ENCODE measurements around the gene LTC4S.

LTC4S gene

DNA sequence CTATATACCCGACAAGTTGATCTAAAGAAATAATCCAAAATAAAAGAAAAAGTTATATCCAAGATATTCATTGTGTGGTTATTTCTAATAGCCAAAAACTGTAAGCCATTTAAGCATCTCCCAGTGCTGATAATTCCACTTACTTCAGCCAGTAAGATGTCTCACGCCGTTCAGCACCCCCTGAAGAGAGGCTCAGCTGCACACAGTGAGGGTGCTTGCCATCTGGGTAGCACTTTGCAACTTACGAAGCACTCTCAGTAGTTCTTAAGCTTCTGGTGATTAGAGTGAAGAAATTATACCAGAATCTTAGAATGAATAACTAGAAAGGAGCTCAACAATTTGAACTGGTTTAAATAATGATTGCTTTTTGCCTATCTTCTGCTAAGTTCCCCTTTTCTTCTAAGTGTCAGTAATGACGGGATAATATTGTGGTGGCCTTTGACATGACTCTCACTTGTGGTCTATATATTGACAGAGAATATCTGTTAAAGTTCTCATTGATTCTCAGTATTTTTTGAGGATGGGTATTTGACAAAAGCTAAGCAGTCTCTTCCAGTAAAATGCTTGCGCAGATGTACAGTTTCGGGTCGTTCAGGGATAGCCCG is 26.2 kb upstream of the LTC4S start:
- H3K4me3 ChIP-seq (ENCODE audit: low read depth, low read length): no peak overlapping the region
- TF ChIP-seq POLR2A (IDR thresholded peaks at IDR 0.05; ENCODE audit: extremely low read depth, insufficient read length) (no peak), MYC (IDR thresholded peaks at IDR 0.05; ENCODE audit: low read depth, low read length) (no peak)
- TF ChIP-seq, protein P1, sequence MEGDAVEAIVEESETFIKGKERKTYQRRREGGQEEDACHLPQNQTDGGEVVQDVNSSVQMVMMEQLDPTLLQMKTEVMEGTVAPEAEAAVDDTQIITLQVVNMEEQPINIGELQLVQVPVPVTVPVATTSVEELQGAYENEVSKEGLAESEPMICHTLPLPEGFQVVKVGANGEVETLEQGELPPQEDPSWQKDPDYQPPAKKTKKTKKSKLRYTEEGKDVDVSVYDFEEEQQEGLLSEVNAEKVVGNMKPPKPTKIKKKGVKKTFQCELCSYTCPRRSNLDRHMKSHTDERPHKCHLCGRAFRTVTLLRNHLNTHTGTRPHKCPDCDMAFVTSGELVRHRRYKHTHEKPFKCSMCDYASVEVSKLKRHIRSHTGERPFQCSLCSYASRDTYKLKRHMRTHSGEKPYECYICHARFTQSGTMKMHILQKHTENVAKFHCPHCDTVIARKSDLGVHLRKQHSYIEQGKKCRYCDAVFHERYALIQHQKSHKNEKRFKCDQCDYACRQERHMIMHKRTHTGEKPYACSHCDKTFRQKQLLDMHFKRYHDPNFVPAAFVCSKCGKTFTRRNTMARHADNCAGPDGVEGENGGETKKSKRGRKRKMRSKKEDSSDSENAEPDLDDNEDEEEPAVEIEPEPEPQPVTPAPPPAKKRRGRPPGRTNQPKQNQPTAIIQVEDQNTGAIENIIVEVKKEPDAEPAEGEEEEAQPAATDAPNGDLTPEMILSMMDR (IDR thresholded peaks at IDR 0.05; ENCODE audit: low read depth, low read length): no peak
- TF ChIP-seq, protein P2, sequence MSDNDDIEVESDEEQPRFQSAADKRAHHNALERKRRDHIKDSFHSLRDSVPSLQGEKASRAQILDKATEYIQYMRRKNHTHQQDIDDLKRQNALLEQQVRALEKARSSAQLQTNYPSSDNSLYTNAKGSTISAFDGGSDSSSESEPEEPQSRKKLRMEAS (IDR thresholded peaks at IDR 0.05; ENCODE audit: low read depth, low read length): no peak
- peak; percentile 56 for DNase-seq (ENCODE audit: low read depth)

DNA sequence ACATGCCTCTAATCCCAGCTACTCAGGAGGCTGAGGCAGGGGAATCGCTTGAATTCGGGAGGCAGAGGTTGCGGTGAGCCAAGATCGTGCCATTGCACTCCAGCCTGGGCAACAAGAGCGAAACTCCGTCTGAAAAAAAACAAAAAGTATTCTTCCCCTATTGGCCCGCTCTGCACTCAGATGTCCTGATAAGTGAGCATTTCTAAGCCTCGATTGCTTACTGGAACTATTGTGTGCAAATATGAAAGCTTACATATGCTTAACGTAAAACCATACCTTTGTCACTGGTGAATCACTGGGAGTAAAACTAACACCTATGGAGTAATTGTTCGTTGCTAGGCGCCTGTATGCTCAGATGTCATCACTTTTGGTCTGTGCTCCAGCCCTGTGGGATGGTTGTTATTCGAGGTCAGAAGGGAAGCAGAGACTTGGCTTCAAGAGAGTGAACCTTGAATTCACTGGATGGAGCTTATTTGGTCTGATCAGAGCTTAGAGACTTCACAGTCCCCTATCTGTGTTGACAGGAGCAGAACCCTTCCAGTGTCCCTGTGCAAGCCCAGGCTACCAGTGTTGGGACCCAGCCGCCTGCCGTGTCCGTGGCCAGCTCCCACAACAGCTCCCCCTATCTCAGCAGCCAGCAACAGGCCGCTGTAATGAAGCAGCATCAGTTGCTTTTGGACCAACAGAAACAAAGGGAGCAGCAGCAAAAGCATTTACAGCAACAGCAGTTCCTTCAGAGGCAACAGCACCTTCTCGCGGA is 25.3 kb upstream of the LTC4S start:
- TF ChIP-seq POLR2A (IDR thresholded peaks at IDR 0.05; ENCODE audit: extremely low read depth, insufficient read length): no peak
- TF ChIP-seq, protein P2 (IDR thresholded peaks at IDR 0.05; ENCODE audit: low read depth, low read length): no peak
- no peak for TF ChIP-seq MYC (IDR thresholded peaks at IDR 0.05; ENCODE audit: low read depth, low read length)
- TF ChIP-seq, protein P1 (IDR thresholded peaks at IDR 0.05; ENCODE audit: low read depth, low read length): no peak
- no peak for DNase-seq (ENCODE audit: low read depth)
- H3K4me3 ChIP-seq (ENCODE audit: low read depth, low read length): no peak overlapping the region

DNA sequence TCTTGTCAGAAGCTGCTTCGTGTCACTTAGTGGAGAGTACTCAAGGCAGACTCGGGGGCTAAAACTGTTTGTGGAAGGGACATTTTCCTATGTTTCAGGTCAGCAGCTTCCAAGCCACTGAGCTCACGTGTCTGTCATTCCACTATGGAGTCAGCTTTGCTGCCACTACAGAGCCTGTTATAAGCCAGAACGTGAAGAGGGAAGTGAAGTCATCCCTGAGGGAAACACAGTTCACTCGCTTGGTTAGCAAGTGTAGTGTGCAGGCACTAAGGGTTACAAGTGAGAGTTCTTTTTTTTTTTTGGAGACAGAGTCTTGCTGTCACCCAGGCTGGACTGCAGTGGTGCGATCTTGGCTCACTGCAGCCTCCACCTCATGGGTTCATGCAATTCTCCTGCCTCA is 24.5 kb upstream of the LTC4S start:
- no peak overlapping the region for H3K4me3 ChIP-seq (ENCODE audit: low read depth, low read length)
- peak; percentile 37 for DNase-seq (ENCODE audit: low read depth)
- TF ChIP-seq, protein P1 (IDR thresholded peaks at IDR 0.05; ENCODE audit: low read depth, low read length): no peak
- TF ChIP-seq MYC (IDR thresholded peaks at IDR 0.05; ENCODE audit: low read depth, low read length) (no peak), POLR2A (IDR thresholded peaks at IDR 0.05; ENCODE audit: extremely low read depth, insufficient read length) (no peak)
- TF ChIP-seq, protein P2 (IDR thresholded peaks at IDR 0.05; ENCODE audit: low read depth, low read length): no peak

DNA sequence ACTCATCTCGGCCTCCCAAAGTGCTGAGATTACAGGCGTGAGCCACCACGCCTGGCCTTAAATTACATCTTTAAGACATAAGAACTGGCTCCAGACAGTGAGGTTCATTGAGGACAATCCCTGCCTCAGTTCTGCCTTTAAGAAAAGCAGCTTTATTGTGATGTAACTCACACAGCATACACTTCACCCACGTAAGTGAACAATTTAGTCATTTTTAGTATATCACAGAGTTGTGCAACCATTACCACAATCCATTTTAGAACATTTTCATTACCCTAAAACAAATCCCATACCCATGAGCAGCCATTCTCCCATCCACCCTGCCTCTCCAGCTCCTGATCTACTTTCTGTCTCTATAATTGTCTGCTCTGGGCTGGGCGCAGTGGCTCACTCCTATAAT is 24.0 kb upstream of the LTC4S start:
- H3K4me3 ChIP-seq (ENCODE audit: low read depth, low read length): no peak overlapping the region
- TF ChIP-seq, protein P1 (IDR thresholded peaks at IDR 0.05; ENCODE audit: low read depth, low read length): no peak
- no peak for TF ChIP-seq POLR2A (IDR thresholded peaks at IDR 0.05; ENCODE audit: extremely low read depth, insufficient read length)
- TF ChIP-seq, protein P2 (IDR thresholded peaks at IDR 0.05; ENCODE audit: low read depth, low read length): no peak
- TF ChIP-seq MYC (IDR thresholded peaks at IDR 0.05; ENCODE audit: low read depth, low read length): no peak
- peak; percentile 39 for DNase-seq (ENCODE audit: low read depth)

DNA sequence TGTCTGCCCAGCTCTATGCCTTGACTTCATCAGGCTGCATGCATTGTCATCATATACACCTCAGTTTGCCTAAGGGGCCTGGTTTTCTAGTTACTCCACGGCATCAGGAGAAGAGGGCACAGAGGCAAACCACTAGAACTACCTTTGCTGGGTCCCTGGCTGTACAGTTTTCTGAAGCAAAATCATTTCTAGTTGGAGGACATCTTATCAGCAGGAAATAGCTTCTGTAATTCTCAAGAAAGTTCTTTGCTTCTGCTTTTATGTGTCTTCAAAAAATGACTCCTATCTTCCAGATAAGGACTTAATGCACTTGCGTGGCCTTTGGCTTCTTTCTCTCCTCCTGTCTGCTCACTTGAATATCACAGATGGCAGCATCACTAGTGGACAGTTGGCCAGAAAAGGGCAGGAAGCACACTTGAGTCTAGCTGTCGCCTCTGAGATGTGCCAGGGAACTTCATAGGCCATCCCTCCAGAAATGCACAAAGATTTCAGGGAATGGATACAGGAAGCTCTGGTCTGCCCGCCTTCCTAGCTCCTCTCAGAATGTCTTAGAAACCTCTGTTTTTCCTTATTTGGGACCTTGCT is 22.4 kb upstream of the LTC4S start:
- H3K4me3 ChIP-seq (ENCODE audit: low read depth, low read length): no peak overlapping the region
- TF ChIP-seq, protein P2 (IDR thresholded peaks at IDR 0.05; ENCODE audit: low read depth, low read length): no peak
- TF ChIP-seq MYC (IDR thresholded peaks at IDR 0.05; ENCODE audit: low read depth, low read length) (no peak), POLR2A (IDR thresholded peaks at IDR 0.05; ENCODE audit: extremely low read depth, insufficient read length) (no peak)
- TF ChIP-seq, protein P1 (IDR thresholded peaks at IDR 0.05; ENCODE audit: low read depth, low read length): no peak
- no peak for DNase-seq (ENCODE audit: low read depth)
